Trophoblast cell (in vitro differentiated cells and primary cell): ENCODE measurements around the gene MT1A.
A peak's percentile ranks its signal among the peaks of the same experiment; 100 is the strongest.

Source experiments
- DNase-seq, 2 donors: peaks; one replicate each; pipeline ENCODE4 v3.0.0-alpha.2; 2016
- H2AFZ ChIP-seq: 2 replicates; pipeline ENCODE4 v1.6.1; 2013; ENCODE audit warnings: low read length, moderate library complexity, mild to moderate bottlenecking; ENCODE audit not compliant: insufficient read depth, poor library complexity
- H2AK5ac ChIP-seq: 2 replicates; pipeline ENCODE4 v1.6.1; 2013; ENCODE audit warnings: mild to moderate bottlenecking, low read length
- H2BK120ac ChIP-seq: 2 replicates; pipeline ENCODE4 v1.6.1; 2013; ENCODE audit warnings: low read length, mild to moderate bottlenecking, moderate library complexity; ENCODE audit not compliant: insufficient read depth, poor library complexity
- H2BK12ac ChIP-seq: 2 replicates; pipeline ENCODE4 v1.6.1; 2013; ENCODE audit warnings: mild to moderate bottlenecking, low read length, moderate library complexity
- H2BK5ac ChIP-seq: 2 replicates; pipeline ENCODE4 v1.6.1; 2013; ENCODE audit warnings: low read length, low read depth, moderate library complexity, mild to moderate bottlenecking; ENCODE audit not compliant: poor library complexity
- H3K14ac ChIP-seq: 2 replicates; pipeline ENCODE4 v1.6.1; 2013; ENCODE audit warnings: mild to moderate bottlenecking, low read length
- H3K18ac ChIP-seq: 2 replicates; pipeline ENCODE4 v1.6.1; 2013; ENCODE audit warnings: mild to moderate bottlenecking, low read length
- H3K23ac ChIP-seq: 2 replicates; pipeline ENCODE4 v1.6.1; 2013; ENCODE audit warnings: low read length
- H3K27ac ChIP-seq: 2 replicates; pipeline ENCODE4 v1.5.1; 2013; ENCODE audit warnings: low read depth, mild to moderate bottlenecking, inconsistent platforms, low read length, moderate library complexity
- H3K27me3 ChIP-seq: 2 replicates; pipeline ENCODE4 v1.6.1; 2013; ENCODE audit warnings: inconsistent platforms, mild to moderate bottlenecking, low read length, moderate library complexity; ENCODE audit not compliant: insufficient read depth
- H3K36me3 ChIP-seq, 2 experiments: 1 replicate in 1 of 2; 2 replicates in 1 of 2; pipeline ENCODE4 v1.6.1; 2013; ENCODE audit warnings: low read length in 2 of 2, mild to moderate bottlenecking in 2 of 2, moderate library complexity in 1 of 2; ENCODE audit not compliant: insufficient read depth in 2 of 2, control insufficient read depth in 1 of 2
- H3K4ac ChIP-seq: 2 replicates; pipeline ENCODE4 v1.6.1; 2013; ENCODE audit warnings: low read depth, mild to moderate bottlenecking, low read length, moderate library complexity
- H3K4me1 ChIP-seq, 2 experiments: 1 replicate in 1 of 2; 2 replicates in 1 of 2; pipeline ENCODE4 v1.6.1; 2013; ENCODE audit warnings: low read length in 2 of 2, mild to moderate bottlenecking in 2 of 2, moderate library complexity in 1 of 2; ENCODE audit not compliant: insufficient read depth in 2 of 2, control insufficient read depth in 1 of 2
- H3K4me2 ChIP-seq: 2 replicates; pipeline ENCODE4 v1.6.1; 2013; ENCODE audit warnings: inconsistent platforms, mild to moderate bottlenecking, low read length, moderate library complexity
- H3K4me3 ChIP-seq: 2 replicates; pipeline ENCODE4 v1.5.1; 2013; ENCODE audit warnings: mild to moderate bottlenecking, low read depth, low read length, inconsistent platforms
- H3K79me1 ChIP-seq: one replicate; pipeline ENCODE4 v1.6.1; 2013; ENCODE audit warnings: low read length
- H3K79me2 ChIP-seq: 2 replicates; pipeline ENCODE4 v1.6.1; 2013; ENCODE audit warnings: low read length, mild to moderate bottlenecking; ENCODE audit not compliant: control insufficient read depth, insufficient read depth, poor library complexity
- H3K9ac ChIP-seq: 2 replicates; pipeline ENCODE4 v1.6.1; 2013; ENCODE audit warnings: mild to moderate bottlenecking, low read length
- H3K9me3 ChIP-seq: 2 replicates; pipeline ENCODE4 v1.6.1; 2013; ENCODE audit warnings: low read depth, mild to moderate bottlenecking, control low read depth, inconsistent platforms, low read length; ENCODE audit not compliant: insufficient read depth
- H4K12ac ChIP-seq: 2 replicates; pipeline ENCODE4 v1.6.1; 2013; ENCODE audit warnings: low read depth, mild to moderate bottlenecking, low read length, moderate library complexity
- H4K8ac ChIP-seq: 2 replicates; pipeline ENCODE4 v1.6.1; 2013; ENCODE audit warnings: low read depth, mild to moderate bottlenecking, low read length, moderate library complexity
- H4K91ac ChIP-seq: one replicate; pipeline ENCODE4 v1.6.1; 2013; ENCODE audit warnings: low read depth, mild to moderate bottlenecking, low read length, moderate library complexity
- WGBS: extraction: QIAGEN DNeasy Blood & Tissue Kit; methylation state at CpG from one replicate; pipeline ENCODE4 v1.1.7; 2013; ENCODE audit warnings: missing lambda C conversion rate; ENCODE audit not compliant: insufficient read length, insufficient coverage; ENCODE audit errors: extremely low coverage; 5-methylcytosine and 5-hydroxymethylcytosine counted together

MT1A gene

DNA sequence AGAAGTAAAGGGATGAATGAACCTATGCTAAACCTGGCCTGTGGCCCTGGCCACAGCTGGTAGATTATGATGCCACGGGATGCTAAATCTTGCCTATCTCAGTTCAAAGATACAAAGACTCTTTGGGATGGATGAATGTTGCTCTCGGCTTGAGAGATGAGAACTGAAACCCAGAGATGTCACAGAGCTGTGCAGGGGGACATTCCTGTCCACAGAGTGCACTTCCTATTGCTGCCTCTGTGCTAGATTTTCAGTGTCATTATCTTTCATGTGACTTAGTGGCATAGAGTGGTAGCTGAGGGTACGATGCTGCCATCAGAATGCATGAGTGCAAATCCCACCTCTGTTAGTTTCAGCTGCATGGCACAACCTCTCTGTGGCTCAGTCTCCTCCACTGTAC lies 8.3 kb upstream of the MT1A start:
- H2AK5ac ChIP-seq = no peak overlapping the region
- no peak overlapping the region for H2BK5ac ChIP-seq
- no peaks in the 10 kb centered on the region for H3K36me3 ChIP-seq
- no peak for DNase-seq
- WGBS = no CpG with 5 or more reads among the region's 3 CpGs
- H3K4me2 ChIP-seq = no peak overlapping the region
- H3K27ac ChIP-seq = no peak overlapping the region
- no peak overlapping the region for H3K23ac ChIP-seq
- peaks cover 56% of the 10 kb centered on the region for H3K27me3 ChIP-seq
- H4K12ac ChIP-seq = no peak overlapping the region
- H3K4me1 ChIP-seq = peaks cover 10 to 21% of the 10 kb centered on the region in 2 experiments
- H4K91ac ChIP-seq = no peak overlapping the region
- H3K18ac ChIP-seq = no peak overlapping the region
- H4K8ac ChIP-seq = no peak overlapping the region
- no peaks in the 10 kb centered on the region for H3K79me2 ChIP-seq
- H3K79me1 ChIP-seq = peaks cover 1% of the 10 kb centered on the region
- H3K14ac ChIP-seq = no peak overlapping the region
- no peak overlapping the region for H3K4ac ChIP-seq
- no peak overlapping the region for H3K9ac ChIP-seq
- H2BK12ac ChIP-seq = no peak overlapping the region
- H2AFZ ChIP-seq = no peak overlapping the region
- no peak overlapping the region for H2BK120ac ChIP-seq
- H3K9me3 ChIP-seq = peaks cover 13% of the 10 kb centered on the region
- H3K4me3 ChIP-seq = no peak overlapping the region

DNA sequence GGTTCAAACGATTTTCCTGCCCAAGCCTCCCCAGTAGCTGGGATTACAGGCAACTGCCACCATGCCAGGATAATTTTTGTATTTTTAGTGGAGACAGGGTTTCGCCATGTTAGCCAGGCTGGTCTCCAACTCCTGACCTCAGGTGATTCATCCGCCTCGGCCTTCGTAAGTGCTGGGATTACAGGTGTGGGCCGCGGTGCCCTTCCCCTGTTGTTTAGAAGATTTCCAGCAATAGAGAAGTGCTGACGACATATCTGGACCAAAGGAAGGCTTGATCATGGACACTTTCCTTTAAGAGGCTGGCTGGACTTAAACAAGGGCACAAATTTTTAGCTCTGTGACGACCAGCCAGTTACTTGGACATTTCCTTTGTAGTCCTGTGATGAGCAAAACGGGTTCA lies 7.3 kb upstream of the MT1A start:
- WGBS = no CpG with 5 or more reads among the region's 10 CpGs
- Histone ChIP-seq H3K4me3 (no peak overlapping the region), H3K4ac (no peak overlapping the region), H3K4me1 (peaks cover 3 to 13% of the 10 kb centered on the region in 2 experiments), H3K9me3 (peaks cover 9% of the 10 kb centered on the region), H3K36me3 (no peaks in the 10 kb centered on the region), H3K27me3 (peaks cover 56% of the 10 kb centered on the region), H3K27ac (no peak overlapping the region), H3K23ac (no peak overlapping the region), H3K79me1 (peaks cover 1% of the 10 kb centered on the region), H2BK5ac (no peak overlapping the region), H3K18ac (no peak overlapping the region), H3K14ac (no peak overlapping the region), H4K91ac (no peak overlapping the region), H2AFZ (no peak overlapping the region), H3K9ac (no peak overlapping the region), H4K12ac (no peak overlapping the region), H3K79me2 (no peaks in the 10 kb centered on the region), H3K4me2 (no peak overlapping the region), H2BK120ac (no peak overlapping the region), H2BK12ac (no peak overlapping the region), H2AK5ac (no peak overlapping the region), H4K8ac (no peak overlapping the region)
- no peak for DNase-seq

DNA sequence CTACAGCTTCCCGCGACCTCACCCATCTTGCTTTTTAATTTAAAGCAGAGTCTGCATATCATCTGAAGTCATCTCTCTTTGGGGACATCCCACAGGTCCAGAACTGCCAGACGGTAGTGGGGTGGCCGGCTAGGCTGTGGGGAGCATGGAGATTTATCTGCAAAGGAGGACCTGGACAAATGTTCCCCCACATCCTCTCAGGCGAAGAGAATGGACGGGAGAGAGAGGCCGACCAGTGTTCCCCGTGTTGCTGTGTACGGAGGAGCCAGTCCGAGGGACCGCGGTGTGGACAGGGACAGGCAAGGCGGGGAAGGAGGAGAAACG lies 6.7 kb upstream of the MT1A start:
- DNase-seq = no peak
- no peak overlapping the region for H4K12ac ChIP-seq
- no peaks in the 10 kb centered on the region for H3K36me3 ChIP-seq
- H2BK5ac ChIP-seq = no peak overlapping the region
- H2BK120ac ChIP-seq = no peak overlapping the region
- H3K4me2 ChIP-seq = peak overlapping the region; percentile 58
- no peak overlapping the region for H3K27ac ChIP-seq
- no peak overlapping the region for H3K4ac ChIP-seq
- H3K18ac ChIP-seq = no peak overlapping the region
- H3K79me2 ChIP-seq = no peaks in the 10 kb centered on the region
- H2BK12ac ChIP-seq = no peak overlapping the region
- peaks cover 3 to 11% of the 10 kb centered on the region in 2 experiments for H3K4me1 ChIP-seq
- no peak overlapping the region for H4K8ac ChIP-seq
- H4K91ac ChIP-seq = no peak overlapping the region
- H3K27me3 ChIP-seq = peaks cover 60% of the 10 kb centered on the region
- no CpG with 5 or more reads among the region's 14 CpGs for WGBS
- H2AFZ ChIP-seq = no peak overlapping the region
- no peak overlapping the region for H3K23ac ChIP-seq
- H3K9me3 ChIP-seq = peaks cover 7% of the 10 kb centered on the region
- no peak overlapping the region for H2AK5ac ChIP-seq
- H3K4me3 ChIP-seq = peak overlapping the region; percentile 12
- H3K79me1 ChIP-seq = peaks cover 1% of the 10 kb centered on the region
- H3K14ac ChIP-seq = no peak overlapping the region
- H3K9ac ChIP-seq = no peak overlapping the region

DNA sequence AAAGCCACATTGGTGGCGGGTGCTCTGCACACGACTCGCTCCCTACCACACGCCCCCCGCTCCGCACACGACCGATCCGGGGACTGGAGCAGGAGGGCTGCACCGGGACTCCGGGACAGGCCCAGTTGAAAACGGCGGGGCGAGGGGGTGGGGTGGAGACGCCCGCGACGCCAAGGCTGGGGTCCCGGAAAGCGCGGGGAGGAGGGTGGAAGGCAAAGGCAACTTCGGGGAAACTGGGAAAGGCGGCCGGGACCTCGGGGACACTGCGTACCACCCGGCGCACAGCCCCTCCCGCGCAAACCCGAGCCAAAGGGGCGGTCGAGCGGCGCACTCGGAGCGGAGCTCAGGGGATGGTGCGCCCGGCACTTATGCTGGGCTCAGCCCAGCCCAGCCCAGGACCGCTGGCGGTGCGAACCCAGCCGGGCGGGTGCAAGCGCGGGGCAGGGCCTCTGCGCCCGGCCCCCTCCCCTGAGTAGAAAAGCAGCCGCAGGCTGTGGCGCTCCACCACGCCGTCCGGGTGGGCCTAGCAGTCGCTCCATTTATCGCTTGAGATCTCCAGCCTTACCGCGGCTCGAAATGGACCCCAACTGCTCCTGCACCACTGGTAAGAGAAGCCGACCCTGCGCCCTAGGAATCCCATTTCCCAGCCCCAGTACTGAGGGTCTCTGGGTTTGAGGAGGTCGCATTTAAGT lies 6.2 kb upstream of the MT1A start, which contains the start of gene MT1M:
TSS of gene MT1M (plus strand) at position 504 of the 692 bp plus-strand sequence. CDS start at position 577, 73 bp downstream.
- DNase-seq = no peak
- peaks cover 3 to 11% of the 10 kb centered on the region in 2 experiments for H3K4me1 ChIP-seq
- H2AK5ac ChIP-seq = no peak within 1 kb of the TSS
- no peak within 1 kb of the TSS for H3K9ac ChIP-seq
- no peak within 1 kb of the TSS for H3K14ac ChIP-seq
- H2BK5ac ChIP-seq = no peak within 1 kb of the TSS
- H3K79me2 ChIP-seq = no peaks in the 10 kb centered on the region
- H3K27me3 ChIP-seq = peaks cover 64% of the 10 kb centered on the region
- peaks cover 7% of the 10 kb centered on the region for H3K9me3 ChIP-seq
- no peak within 1 kb of the TSS for H4K91ac ChIP-seq
- WGBS = no CpG with 5 or more reads among the region's 61 CpGs
- H3K23ac ChIP-seq = no peak within 1 kb of the TSS
- no peaks in the 10 kb centered on the region for H3K36me3 ChIP-seq
- no peak within 1 kb of the TSS for H3K4ac ChIP-seq
- H2BK12ac ChIP-seq = no peak within 1 kb of the TSS
- no peak within 1 kb of the TSS for H2AFZ ChIP-seq
- no peak within 1 kb of the TSS for H3K18ac ChIP-seq
- H3K27ac ChIP-seq = no peak within 1 kb of the TSS
- H3K4me3 ChIP-seq = peak within 1 kb of the TSS; percentile 57
- H4K8ac ChIP-seq = no peak within 1 kb of the TSS
- no peak within 1 kb of the TSS for H4K12ac ChIP-seq
- H3K4me2 ChIP-seq = peak within 1 kb of the TSS; percentile 58
- H2BK120ac ChIP-seq = no peak within 1 kb of the TSS
- H3K79me1 ChIP-seq = no peaks in the 10 kb centered on the region
